HCT116 (cell line): ENCODE data around the gene PREX1. TPM values are rescaled to one million over a fixed set of nuclear protein-coding genes. Genes with fewer than 3 reads are reported as not detected.

Source experiments
- ATAC-seq: fragments of 200-7000 bp; cut with Tn5 transposase; 2 replicates; pipeline ENCODE4 v1.9.1; 2020; ENCODE audit warnings: mild to moderate bottlenecking, moderate library complexity
- Bru-seq: library from RNA; stranded (reverse); fragments of 400-500 nt; gene quantifications from one replicate; lab custom pipeline; 2021; lab: Mats Ljungman, UMichigan
- BruChase-seq, 2 experiments: library from RNA; stranded (reverse); fragments of 400-500 nt; gene quantifications; one replicate each; lab custom pipeline; 2021; lab: Mats Ljungman, UMichigan
- BruUV-seq: library from RNA; stranded (reverse); fragments of 400-500 nt; replicated peaks from 2 replicates; lab custom pipeline; 2021; lab: Mats Ljungman, UMichigan
- CTCF ChIA-PET: fragments of 300-600 bp; sonication (Branson Sonifier 250); formaldehyde crosslinking; loops from one replicate; lab custom pipeline; 2021; ENCODE audit warnings: antibody characterized with exemption; lab: Charles Lee
- POLR2A ChIA-PET: fragments of 300-600, 350-600 bp; sonication (Branson Sonifier 250); formaldehyde crosslinking; loops from one replicate; lab custom pipeline; 2021; ENCODE audit warnings: antibody characterized with exemption; lab: Charles Lee
- RAD21 ChIA-PET, 2 experiments: fragments of 300-600 bp; sonication (Branson Sonifier 250); formaldehyde crosslinking; loops; one replicate each; lab custom pipeline; 2023; ENCODE audit warnings: low total read pairs in 2 of 2; ENCODE audit not compliant: uncharacterized antibody in 2 of 2, unreplicated experiment in 2 of 2, low non-redundant PET in 1 of 2; lab: Charles Lee
- DNase-seq: peaks from one replicate; pipeline ENCODE4 v3.0.0-alpha.2; 2010; ENCODE audit warnings: low read depth, low spot score
- H2AFZ ChIP-seq: fragments of 200-600 bp; shearing (Covaris generic), sonication (generic); 2 replicates; pipeline ENCODE4 v1.6.1; 2017; ENCODE audit warnings: low read depth, mixed run types, mixed read lengths, antibody characterized with exemption, low read length; ENCODE audit not compliant: poor library complexity, severe bottlenecking
- H3K27ac ChIP-seq: 2 replicates; pipeline ENCODE4 v1.5.1; 2012; ENCODE audit warnings: low read depth, low read length
- H3K27me3 ChIP-seq: fragments of 200-600 bp; sonication (generic); 2 replicates; pipeline ENCODE4 v1.6.1; 2016; ENCODE audit warnings: mixed run types, low read length, mixed read lengths; ENCODE audit not compliant: insufficient read depth
- H3K36me3 ChIP-seq, 2 experiments: fragments of 200-500 bp in 1 of 2; fragments of 200-600 bp in 1 of 2; sonication (Bioruptor generic) in 1 of 2; sonication (generic) in 1 of 2; 2 replicates each; pipeline versions ENCODE4 v1.5.1 to v1.6.1; 2014 to 2016; ENCODE audit warnings: low read length in 2 of 2, inconsistent platforms in 1 of 2, mixed read lengths in 1 of 2, mixed run types in 1 of 2; ENCODE audit not compliant: insufficient read depth in 2 of 2, control insufficient read depth in 1 of 2
- H3K4me1 ChIP-seq, 2 experiments: fragments of 200-600 bp in 1 of 2; sonication (generic) in 1 of 2; 2 replicates each; pipeline versions ENCODE4 v1.5.1 to v1.6.1; 2012 to 2017; ENCODE audit warnings: low read length in 2 of 2, inconsistent platforms in 1 of 2, mild to moderate bottlenecking in 1 of 2, mixed read lengths in 1 of 2, mixed run types in 1 of 2, moderate library complexity in 1 of 2; ENCODE audit not compliant: insufficient read depth in 2 of 2, control insufficient read depth in 1 of 2
- H3K4me2 ChIP-seq: fragments of 200-600 bp; sonication (generic); 2 replicates; pipeline ENCODE4 v1.6.1; 2017; ENCODE audit warnings: mixed run types, low read length, mixed read lengths
- H3K4me3 ChIP-seq, 2 experiments: fragments of 200-600 bp in 1 of 2; sonication (generic) in 1 of 2; replicated peaks in 1 of 2; 2 replicates each; pipeline ENCODE4 v1.5.1; 2011 to 2016; ENCODE audit warnings: low read length in 2 of 2, control low read depth in 1 of 2, low read depth in 1 of 2, mild to moderate bottlenecking in 1 of 2, mixed read lengths in 1 of 2, mixed run types in 1 of 2
- H3K79me2 ChIP-seq: fragments of 200-600 bp; sonication (generic); 2 replicates; pipeline ENCODE4 v1.6.1; 2017; ENCODE audit warnings: mild to moderate bottlenecking, mixed run types, low read length, moderate library complexity, mixed read lengths; ENCODE audit not compliant: insufficient read depth
- H3K9ac ChIP-seq: fragments of 200-600 bp; sonication (generic); 2 replicates; pipeline ENCODE4 v1.6.1; 2016; ENCODE audit warnings: low read length, mixed read lengths
- H3K9me2 ChIP-seq: fragments of 200-600 bp; sonication (generic), shearing (Covaris generic); 2 replicates; pipeline ENCODE4 v1.6.1; 2017; ENCODE audit warnings: mixed run types, mild to moderate bottlenecking, moderate library complexity; ENCODE audit not compliant: insufficient read depth
- H3K9me3 ChIP-seq, 2 experiments: fragments of 200-500 bp in 1 of 2; fragments of 200-600 bp in 1 of 2; sonication (Bioruptor generic) in 1 of 2; sonication (generic) in 1 of 2; 2 replicates each; pipeline ENCODE4 v1.6.1; 2014 to 2017; ENCODE audit warnings: low read length in 2 of 2, mixed read lengths in 2 of 2, inconsistent platforms in 1 of 2, low read depth in 1 of 2, mild to moderate bottlenecking in 1 of 2, mixed run types in 1 of 2, moderate library complexity in 1 of 2; ENCODE audit not compliant: control insufficient read depth in 1 of 2, insufficient read depth in 1 of 2
- H4K20me1 ChIP-seq: fragments of 200-600 bp; sonication (generic), shearing (Covaris generic); 2 replicates; pipeline ENCODE4 v1.6.1; 2017; ENCODE audit warnings: mixed run types, mild to moderate bottlenecking, moderate library complexity; ENCODE audit not compliant: insufficient read depth
- CEBPB ChIP-seq: IDR thresholded peaks from 2 replicates; pipeline ENCODE4 v1.6.1; 2012; ENCODE audit warnings: low read depth
- CTCF ChIP-seq, 3 experiments: fragments of 200-600 bp in 1 of 3; sonication (generic) in 1 of 3; IDR thresholded peaks in 2 of 3; conservative IDR thresholded peaks in 1 of 3; 2 replicates each; pipeline ENCODE4 v1.5.1; 2012 to 2017; ENCODE audit warnings: low read depth in 2 of 3, low read length in 2 of 3, antibody characterized with exemption in 1 of 3, borderline replicate concordance in 1 of 3, control low read depth in 1 of 3, mild to moderate bottlenecking in 1 of 3, mixed read lengths in 1 of 3, mixed run types in 1 of 3, moderate library complexity in 1 of 3; ENCODE audit not compliant: insufficient read depth in 1 of 3
- EGR1 ChIP-seq: IDR thresholded peaks from 2 replicates; pipeline ENCODE4 v1.6.1; 2012; ENCODE audit warnings: low read depth
- ELF1 ChIP-seq: IDR thresholded peaks from 2 replicates; pipeline ENCODE4 v1.6.1; 2012; ENCODE audit warnings: low read depth, borderline replicate concordance
- EZH2 ChIP-seq: fragments of 200-600 bp; sonication (generic); IDR thresholded peaks from 2 replicates; pipeline ENCODE4 v1.6.1; 2017; ENCODE audit warnings: antibody characterized with exemption, mixed run types
- EZH2phosphoT487 ChIP-seq: fragments of 200-600 bp; IDR thresholded peaks from 2 replicates; pipeline ENCODE4 v1.6.1; 2018; ENCODE audit warnings: antibody characterized with exemption, borderline replicate concordance
- FOSL1 ChIP-seq: IDR thresholded peaks from 2 replicates; pipeline ENCODE4 v1.6.1; 2012; ENCODE audit warnings: low read depth
- MAX ChIP-seq: IDR thresholded peaks from 2 replicates; pipeline ENCODE4 v1.6.1; 2012
- REST ChIP-seq: IDR thresholded peaks from 2 replicates; pipeline ENCODE4 v1.6.1; 2012; ENCODE audit warnings: low read depth
- SRF ChIP-seq: IDR thresholded peaks from 2 replicates; pipeline ENCODE4 v1.6.1; 2012; ENCODE audit warnings: low read depth
- ZFX ChIP-seq: fragments of 450-650 bp; IDR thresholded peaks from 2 replicates; pipeline ENCODE4 v1.6.1; 2017
- intact Hi-C: fragments of 100-400 bp; cut with micrococcal nuclease; formaldehyde crosslinking; loops from 2 replicates; pipeline ENCODE4 v1.10.0; 2022
- long read RNA-seq: library from polyadenylated mRNA; unstranded; transcript quantifications from one replicate; pipeline ENCODE4 v2.0.0, GENCODE V29; 2021; ENCODE audit not compliant: unreplicated experiment
- polyA plus RNA-seq: library from polyadenylated mRNA; unstranded; fragments of >200 nt; gene quantifications from 2 replicates; pipeline ENCODE4 v1.2.1, GENCODE V29; 2012; ENCODE audit warnings: missing spikeins
- total RNA-seq: library from RNA; stranded (reverse); gene quantifications from one replicate; pipeline ENCODE4 v1.2.1, GENCODE V29; 2021; ENCODE audit not compliant: unreplicated experiment

PREX1 gene
- total RNA-seq (6.1 TPM), Bru-seq, nascent RNA (percentile 34 among the genes with signal in this experiment), BruChase-seq, experiment 1, labeled RNA remaining after a 6-hour chase (percentile 31 among the genes with signal in this experiment), BruChase-seq, experiment 2, labeled RNA remaining after a 2-hour chase (percentile 34 among the genes with signal in this experiment)
- 4.1 and 4.3 TPM in 2 replicates for polyA plus RNA-seq
- long read RNA-seq, partial matches to known transcripts: 4 of 6 reads
- long read RNA-seq, other reads (novel, unspliced or antisense): 2 of 6 reads

GRCh38 chr20:48827855-48828733 is at the start of gene PREX1:
Gene PREX1 (minus strand): TSS chr20:48827999. CDS start chr20:48827860, 139 bp downstream.
- H3K79me2 ChIP-seq: no peaks in the 10 kb centered on the region
- H3K27me3 ChIP-seq: no peaks in the 10 kb centered on the region
- peaks cover 4 to 17% of the 10 kb centered on the region in 2 experiments; a peak in 3 of 4 replicates for H3K4me1 ChIP-seq
- H3K9me2 ChIP-seq: no peaks in the 10 kb centered on the region
- peak within 1 kb of the TSS; percentile 54 for H3K9ac ChIP-seq
- peak within 1 kb of the TSS; percentile 53 to 58 for H3K4me3 ChIP-seq
- POLR2A ChIA-PET: interaction anchor here (1.1 kb wide), 1 partner anchor 13 kb away, joined by 4 read pairs; no protein-coding TSS in a partner anchor
- no TSS peak for BruUV-seq
- RAD21 ChIA-PET: no interaction called here
- no peak within 1 kb of the TSS for H2AFZ ChIP-seq
- H3K36me3 ChIP-seq: no peaks in the 10 kb centered on the region
- H4K20me1 ChIP-seq: no peaks in the 10 kb centered on the region
- H3K9me3 ChIP-seq: no peaks in the 10 kb centered on the region
- H3K27ac ChIP-seq: peak within 1 kb of the TSS; percentile 43; the same call in 1 of the 2 replicates
- peak within 1 kb of the TSS; percentile 70 for H3K4me2 ChIP-seq
- DNase-seq (no peak), ATAC-seq (peak; percentile 80)
- CTCF ChIA-PET: interaction anchor here (2.0 kb wide), 1 partner anchor 170 kb away, joined by 5 read pairs; no protein-coding TSS in a partner anchor
- TF ChIP-seq ZFX (peak; percentile 24; the same call in 1 of the 2 replicates), EZH2phosphoT487 (no peak)
- intact Hi-C loops: no loop called here

GRCh38 chr20:48877304-48877703 is 49.5 kb upstream of the PREX1 start:
- Histone ChIP-seq H3K27me3 (no peaks in the 10 kb centered on the region), H3K9me3 (no peaks in the 10 kb centered on the region), H3K9ac (no peak overlapping the region), H3K4me3 (no peak overlapping the region), H3K27ac (no peak overlapping the region), H2AFZ (no peak overlapping the region), H4K20me1 (no peaks in the 10 kb centered on the region), H3K9me2 (no peaks in the 10 kb centered on the region), H3K4me1 (peaks cover 0 to 7% of the 10 kb centered on the region in 2 experiments; a peak in 1 of 4 replicates), H3K79me2 (no peaks in the 10 kb centered on the region)
- BruUV-seq: no TSS peak
- CTCF ChIA-PET: no interaction called here
- intact Hi-C loops: no loop called here
- ATAC-seq (no peak), DNase-seq (no peak)
- POLR2A ChIA-PET: no interaction called here
- RAD21 ChIA-PET: no interaction called here
- TF ChIP-seq ELF1 (no peak), SRF (no peak), CTCF (IDR thresholded peaks at IDR 0.05 in 2 of 3, conservative IDR thresholded peaks at IDR 0.05 in 1 of 3; ENCODE audit: borderline replicate concordance in 1 of 3, insufficient read depth in 1 of 3, low read depth in 2 of 3, low read length in 2 of 3) (no peak), ZFX (no peak), MAX (no peak), REST (no peak), EZH2 (no peak), FOSL1 (no peak), EGR1 (no peak), CEBPB (no peak)
- TF ChIP-seq, all 23 proteins: peak for 0
- H3K4me2 ChIP-seq: no peak overlapping the region
- no peaks in the 10 kb centered on the region for H3K36me3 ChIP-seq
